Mucosa of gallbladder (tissue), 1 donor: ENCODE results near the gene PCSK2. TPM values are rescaled to one million over a fixed set of nuclear protein-coding genes. Genes with fewer than 3 reads are reported as not detected.

ENCODE experiments used
- DNase-seq: peaks from one replicate; pipeline ENCODE4 v3.0.0-alpha.2; 2020; ENCODE audit warnings: low spot score
- total RNA-seq: library from RNA; stranded (reverse); gene quantifications from one replicate; pipeline ENCODE4 v1.2.1, GENCODE V29; 2021
- donor health status: DM: no; HTN: no; CAD: no.

PCSK2 gene
- total RNA-seq, 1 donor from 2014 or later, result 2.6 TPM

- DNase-seq, result no peak
These were observed 21.4 kb downstream of the PCSK2 start for GRCh38 chr20:17248224-17248623.

DNA sequence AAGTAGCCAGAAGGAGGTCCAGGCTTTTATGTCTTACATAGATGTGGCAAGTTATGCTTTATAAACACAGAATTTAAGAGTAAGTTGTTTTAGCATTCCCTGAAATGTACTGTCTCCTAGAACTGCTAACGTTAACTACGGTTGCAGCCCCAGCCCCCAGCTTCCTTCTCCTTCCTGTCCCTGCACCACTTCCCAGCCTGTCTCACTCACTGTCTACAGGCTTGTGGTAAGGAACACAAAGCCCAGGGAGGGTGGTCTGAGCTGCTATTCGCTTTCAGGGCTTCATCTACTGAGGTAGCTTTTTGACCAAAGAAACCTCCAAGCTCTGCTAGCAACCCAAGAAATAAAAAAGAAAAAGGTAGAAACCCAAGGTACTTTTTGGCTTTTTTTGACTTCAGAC lies 35.9 kb downstream of the PCSK2 start:
- DNase-seq, result no peak

DNA sequence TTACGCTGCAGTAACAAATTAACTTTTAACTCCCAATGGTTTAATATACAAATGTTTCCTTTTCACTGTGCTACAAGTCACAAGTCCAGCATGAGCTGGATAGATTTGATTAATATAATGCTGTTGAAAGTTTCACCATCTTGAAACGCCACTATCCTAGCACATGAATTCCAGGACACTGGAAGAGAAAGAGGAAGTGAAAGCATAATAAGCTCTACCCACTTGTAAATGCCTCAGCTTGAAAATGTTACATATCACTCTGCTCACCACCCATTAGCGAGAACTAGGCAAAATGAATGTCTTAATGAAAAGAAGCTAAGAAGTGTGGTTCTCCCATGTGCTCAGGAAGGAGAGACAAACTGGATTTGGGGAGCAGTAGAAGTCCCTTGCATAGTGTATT lies 46.9 kb downstream of the PCSK2 start:
- DNase-seq, result no peak

DNA sequence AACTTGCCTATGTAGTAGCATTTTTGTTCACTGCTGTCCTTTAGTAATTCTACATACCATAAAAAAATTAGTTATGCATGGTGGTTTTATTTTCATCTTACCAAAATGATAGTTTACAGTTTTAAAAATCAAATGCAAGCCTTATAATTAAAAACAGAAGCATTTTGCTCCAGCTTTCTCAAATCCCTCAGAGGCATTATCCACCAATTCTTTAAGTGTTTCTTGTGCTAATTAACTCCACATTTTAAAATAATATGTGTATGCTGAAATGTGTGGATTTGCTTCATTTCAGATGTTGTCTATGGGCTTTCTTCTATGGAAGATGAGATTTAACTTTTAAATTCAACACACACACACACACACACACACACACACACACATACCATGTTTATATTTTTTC lies 49.3 kb downstream of the PCSK2 start:
- DNase-seq, result no peak

GRCh38 chr20:17281478-17281877 lies 54.6 kb downstream of the PCSK2 start:
- no peak for DNase-seq

DNA sequence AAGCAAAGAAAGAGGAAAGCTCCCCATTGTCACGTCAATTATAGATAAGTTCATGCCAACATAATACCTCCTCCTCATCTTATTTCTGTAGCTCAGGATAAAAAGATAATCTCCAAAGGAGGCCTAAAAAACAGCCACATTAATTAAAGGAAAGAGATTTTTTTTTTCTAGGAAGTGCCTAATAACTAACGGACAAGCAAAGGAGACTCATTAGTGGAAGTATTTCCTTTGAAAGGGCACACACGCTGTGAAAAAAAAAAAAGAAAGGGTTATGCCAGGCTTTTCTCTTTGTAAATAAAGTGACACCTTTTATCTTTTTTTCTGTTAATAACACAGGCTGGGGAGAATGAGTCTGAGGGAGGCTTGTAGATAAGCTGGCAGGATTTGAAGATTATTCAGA lies 55.7 kb downstream of the PCSK2 start:
- no peak for DNase-seq

- DNase-seq, result no peak
These were observed 60.7 kb downstream of the PCSK2 start for GRCh38 chr20:17287503-17287902.

DNA sequence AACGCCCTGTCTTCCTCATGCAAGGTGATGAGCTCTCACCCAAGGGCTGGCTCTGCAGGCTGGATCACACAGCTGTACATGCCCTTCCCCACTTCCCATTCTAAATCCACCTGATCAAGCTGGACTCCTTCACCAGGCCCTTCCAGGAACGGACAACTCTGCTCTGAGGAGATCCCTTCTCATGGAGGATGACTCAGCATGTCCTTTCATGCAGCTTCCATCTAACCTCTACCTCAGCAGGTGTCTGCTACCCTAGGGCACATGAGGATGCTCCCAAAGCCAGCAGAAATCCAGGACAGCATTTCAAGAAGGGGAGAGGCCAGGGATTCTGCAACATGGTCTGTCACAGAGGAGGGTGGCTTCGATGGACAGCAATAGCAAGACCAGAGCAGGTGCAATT lies 61.2 kb downstream of the PCSK2 start:
- no peak for DNase-seq

GRCh38 chr20:17295151-17295726 lies 68.4 kb downstream of the PCSK2 start:
- DNase-seq, result no peak

DNA sequence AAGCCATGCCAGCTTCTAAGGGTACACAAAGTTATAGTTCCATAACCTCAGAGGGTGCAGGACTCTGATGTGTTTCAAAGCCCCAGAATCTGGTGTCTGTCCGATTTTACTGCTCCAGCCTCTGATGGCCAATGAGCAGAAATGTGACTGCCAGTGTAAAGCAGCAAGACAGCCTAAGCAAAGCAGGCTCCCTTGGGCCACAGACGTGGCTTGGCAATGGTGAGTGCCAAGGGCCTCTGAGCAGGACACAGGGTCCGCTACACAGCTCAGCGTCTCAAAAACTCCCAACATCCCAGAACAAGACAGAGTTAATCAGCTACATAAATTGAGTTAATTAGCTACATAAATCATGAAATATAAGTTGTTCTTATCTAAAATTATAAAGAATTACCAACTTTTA lies 69.2 kb downstream of the PCSK2 start:
- DNase-seq, result no peak

GRCh38 chr20:17298171-17298570 lies 71.3 kb downstream of the PCSK2 start:
- DNase-seq, result no peak

DNA sequence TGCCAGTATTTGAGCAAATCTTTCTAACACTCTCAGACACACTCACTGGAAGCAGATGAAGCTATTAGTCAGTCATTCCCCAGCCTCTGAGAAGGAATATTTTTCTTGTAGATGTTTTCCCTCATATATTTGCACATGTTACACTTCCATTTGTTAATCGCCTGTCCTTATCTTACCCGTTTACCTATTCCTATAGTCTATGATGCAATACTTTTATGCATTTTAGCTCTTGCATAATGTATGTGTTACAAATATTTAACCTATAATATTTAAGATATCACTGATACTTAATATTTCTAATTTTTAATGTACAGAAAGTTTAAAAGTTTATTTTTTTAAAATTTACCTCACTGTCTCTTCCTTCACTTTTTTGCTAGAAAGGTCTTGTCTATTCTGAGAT lies 71.9 kb downstream of the PCSK2 start:
- DNase-seq, result no peak

- DNase-seq, result no peak
These were observed 73.3 kb downstream of the PCSK2 start for GRCh38 chr20:17300113-17300512.

DNA sequence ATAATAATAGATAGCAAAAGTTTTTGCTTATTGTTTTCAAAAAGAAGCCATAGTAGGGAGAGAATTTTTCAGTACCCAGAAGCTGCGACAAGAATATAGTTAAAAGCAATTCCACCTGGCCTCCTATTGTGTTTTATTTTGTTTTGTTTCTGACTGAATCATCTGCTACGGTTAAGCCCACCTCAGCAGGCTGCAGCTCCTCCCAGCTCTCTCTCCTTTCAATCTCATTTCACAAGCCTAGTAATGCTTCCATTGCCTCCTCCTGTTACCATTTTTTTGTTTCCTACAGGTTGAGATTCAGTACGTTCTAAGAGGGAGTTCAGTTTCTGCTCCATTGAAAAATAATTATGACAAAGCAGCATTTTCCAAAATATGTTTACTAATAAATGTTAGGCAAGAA lies 77.9 kb downstream of the PCSK2 start:
- DNase-seq, result no peak

DNA sequence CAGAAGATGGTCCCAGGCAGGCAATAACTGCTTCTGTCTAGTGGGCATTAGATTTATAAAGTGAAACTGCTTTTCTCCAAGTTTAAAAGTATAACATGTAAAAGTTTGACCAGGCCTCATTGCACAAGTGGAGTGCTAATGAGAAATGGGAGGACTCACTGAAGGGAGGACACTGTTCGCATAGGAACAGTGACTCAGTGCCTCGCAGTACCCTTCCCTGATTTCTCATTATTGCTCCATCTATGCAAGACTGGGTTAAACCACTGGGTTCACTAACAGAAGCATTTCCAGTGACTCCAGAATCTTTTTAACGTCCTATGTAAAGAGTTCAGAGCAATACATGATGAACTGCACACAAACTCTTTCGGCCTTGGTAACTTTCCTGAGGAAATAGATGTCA lies 79.6 kb downstream of the PCSK2 start:
- no peak for DNase-seq

- DNase-seq, result no peak
These were observed 87.4 kb downstream of the PCSK2 start for GRCh38 chr20:17314264-17314663.

GRCh38 chr20:17315407-17316231 lies 88.8 kb downstream of the PCSK2 start:
- no peak for DNase-seq

- DNase-seq, result no peak
These were observed 89.6 kb downstream of the PCSK2 start for GRCh38 chr20:17316316-17317038.

DNA sequence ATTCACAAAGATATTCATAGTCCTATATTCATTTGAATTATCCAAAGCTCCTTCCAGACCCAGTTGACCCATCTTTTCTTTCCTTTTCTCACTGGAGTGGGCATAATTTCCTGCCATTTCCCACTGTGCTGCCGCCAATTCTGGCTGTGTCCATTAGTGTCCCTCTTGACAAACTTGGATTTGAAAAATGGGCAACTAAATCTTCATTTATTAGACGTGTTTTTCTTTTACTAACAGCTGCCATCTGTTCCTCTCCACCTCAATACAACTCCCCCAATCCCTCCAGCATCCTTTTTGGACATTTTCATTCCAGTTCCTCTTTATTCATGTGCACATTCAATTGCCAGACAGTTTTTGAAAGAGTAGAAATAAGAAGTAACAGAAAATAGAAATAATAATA lies 90.5 kb downstream of the PCSK2 start:
- no peak for DNase-seq

DNA sequence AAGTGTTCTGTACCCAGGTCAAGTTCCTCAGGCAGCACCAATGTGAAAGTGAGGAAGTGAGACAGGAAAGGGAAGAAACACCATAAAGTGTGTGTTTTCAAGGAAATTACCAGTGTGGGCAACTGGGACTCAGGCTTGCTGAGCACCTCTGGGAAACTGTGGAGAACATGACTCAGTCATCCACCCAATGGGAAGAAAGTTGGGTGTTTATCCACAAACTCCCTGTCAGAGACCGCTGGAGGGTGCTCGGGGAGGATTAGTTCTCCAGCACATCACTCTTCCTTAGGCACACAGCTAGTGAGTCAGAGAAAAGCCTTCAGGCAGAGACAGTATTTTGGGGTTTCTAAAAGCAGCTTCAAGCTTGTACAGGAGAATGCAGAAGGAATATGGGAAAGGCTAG lies 93.6 kb downstream of the PCSK2 start:
- no peak for DNase-seq

DNA sequence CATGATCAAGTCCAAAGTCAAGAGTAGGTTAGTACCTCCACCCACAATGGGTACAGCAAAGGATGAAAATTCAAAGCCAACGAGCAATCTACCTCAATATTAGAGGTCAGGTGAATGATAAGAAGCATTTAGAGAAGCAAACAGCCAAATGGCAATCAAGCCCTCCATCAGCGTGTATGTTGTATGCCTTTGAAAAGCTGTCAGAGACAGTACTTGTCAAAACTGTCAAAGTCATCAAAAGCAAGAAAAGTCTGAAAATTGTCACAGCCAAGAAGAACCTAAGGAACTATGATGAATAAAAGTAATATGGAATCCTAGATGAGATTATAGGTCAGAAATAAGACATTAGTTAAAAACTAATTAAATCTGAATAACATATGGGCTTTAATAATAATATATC lies 99.3 kb downstream of the PCSK2 start:
- DNase-seq, result no peak

- no peak for DNase-seq
These were observed 100.6 kb downstream of the PCSK2 start for GRCh38 chr20:17327185-17328148.
